Stimulated activated CD4-positive, alpha-beta T cell treated with anti-CD3 and anti-CD28 coated beads, TNF-alpha, amount 100 ng/mL, for 24 hours (primary cell): ENCODE measurements around the gene UQCRQ.

ENCODE experiments used
- DNase-seq, 3 experiments: peaks; one replicate each; pipeline ENCODE4 v3.0.0-alpha.2; 2020; ENCODE audit warnings: low read depth in 3 of 3

Gene UQCRQ

DNA sequence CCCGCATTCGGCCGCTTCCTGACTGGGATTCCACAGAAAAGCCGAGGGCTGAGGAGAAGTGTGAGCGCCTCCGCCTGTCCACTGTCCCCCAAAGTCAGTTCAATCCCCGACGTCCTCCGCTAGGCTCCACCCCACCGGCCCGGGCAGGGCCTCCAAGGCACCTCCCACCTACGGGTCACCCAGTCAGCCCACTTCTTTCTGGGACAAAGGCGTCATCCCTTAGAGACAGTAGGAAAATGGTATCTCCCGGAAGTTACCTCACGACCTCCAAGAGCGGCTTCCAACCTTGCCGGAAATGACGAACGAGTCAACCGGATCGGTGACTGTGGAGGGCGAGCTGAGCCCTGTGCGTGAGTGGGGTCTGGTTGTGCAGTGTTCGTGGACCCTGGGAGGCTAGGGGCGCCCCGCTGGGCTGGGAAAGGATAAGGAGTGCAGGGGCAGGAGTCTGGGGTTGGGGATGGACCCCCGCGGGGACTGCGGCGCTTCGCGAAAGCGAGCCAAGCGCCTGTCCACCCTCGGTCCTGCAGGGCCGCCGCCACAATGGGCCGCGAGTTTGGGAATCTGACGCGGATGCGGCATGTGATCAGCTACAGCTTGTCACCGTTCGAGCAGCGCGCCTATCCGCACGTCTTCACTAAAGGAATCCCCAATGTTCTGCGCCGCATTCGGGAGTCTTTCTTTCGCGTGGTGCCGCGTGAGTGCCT is at the start of gene UQCRQ, which contains the start of gene GDF9:
Gene UQCRQ (plus strand): TSS at position 301 of the 704 bp plus-strand sequence. CDS start 240 bp downstream, at position 541.
Gene GDF9 (minus strand): TSS at position 128 of the 704 bp plus-strand sequence. CDS start 1,936 bp downstream, outside the sequence.
- peak; percentile 82 to 90 (median 89) for DNase-seq

DNA sequence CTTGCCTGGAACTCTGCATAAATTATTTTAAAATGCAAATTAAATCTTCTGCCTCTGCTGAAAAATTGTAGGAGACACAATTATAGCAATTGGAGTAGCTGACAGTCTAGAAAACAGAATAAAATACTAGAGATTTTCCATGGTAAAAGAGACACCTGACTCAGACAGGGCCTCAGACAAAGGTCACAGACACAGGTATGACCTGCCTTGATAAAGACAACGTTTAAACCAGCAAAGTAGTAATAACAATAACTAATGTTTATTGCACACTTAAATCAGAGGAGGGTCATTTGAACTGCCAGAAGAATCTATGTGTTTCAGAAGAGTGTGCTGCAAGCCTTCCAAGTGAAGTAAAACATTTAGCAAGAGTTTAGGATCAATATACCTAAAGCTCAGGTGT is 49.4 kb upstream of the UQCRQ start:
- DNase-seq, result no peak

DNA sequence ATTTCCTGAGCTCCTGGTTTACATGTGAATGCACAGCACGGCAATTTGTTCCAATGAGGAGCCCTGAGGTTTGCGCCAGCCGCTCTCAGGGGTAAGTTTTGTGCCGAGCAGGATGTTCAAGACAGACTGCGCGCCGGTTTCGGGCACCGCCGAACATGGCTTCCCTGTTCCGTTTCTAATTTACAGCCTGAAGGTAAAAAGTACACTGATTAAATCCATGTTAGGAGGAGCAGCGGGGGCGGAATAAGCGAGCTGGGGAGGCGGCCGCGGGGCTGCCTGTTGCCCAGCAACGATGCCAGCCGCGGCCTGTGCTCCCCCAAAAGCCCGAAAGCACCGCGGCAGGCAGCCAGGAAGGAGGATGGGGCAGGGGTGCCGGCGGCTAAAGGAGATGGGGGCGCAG is 47.0 kb upstream of the UQCRQ start:
- no peak for DNase-seq

GRCh38 chr5:132820162-132820754 is 46.2 kb upstream of the UQCRQ start:
- DNase-seq, result peak; percentile 74 to 90 (median 85)

GRCh38 chr5:132821350-132821749 is 45.1 kb upstream of the UQCRQ start:
- no peak for DNase-seq

GRCh38 chr5:132821791-132822190 is 44.7 kb upstream of the UQCRQ start:
- no peak for DNase-seq

- DNase-seq, result peak in 1 of 3 experiments; percentile 33
Measured at GRCh38 chr5:132822650-132823480, 43.6 kb upstream of the UQCRQ start.

DNA sequence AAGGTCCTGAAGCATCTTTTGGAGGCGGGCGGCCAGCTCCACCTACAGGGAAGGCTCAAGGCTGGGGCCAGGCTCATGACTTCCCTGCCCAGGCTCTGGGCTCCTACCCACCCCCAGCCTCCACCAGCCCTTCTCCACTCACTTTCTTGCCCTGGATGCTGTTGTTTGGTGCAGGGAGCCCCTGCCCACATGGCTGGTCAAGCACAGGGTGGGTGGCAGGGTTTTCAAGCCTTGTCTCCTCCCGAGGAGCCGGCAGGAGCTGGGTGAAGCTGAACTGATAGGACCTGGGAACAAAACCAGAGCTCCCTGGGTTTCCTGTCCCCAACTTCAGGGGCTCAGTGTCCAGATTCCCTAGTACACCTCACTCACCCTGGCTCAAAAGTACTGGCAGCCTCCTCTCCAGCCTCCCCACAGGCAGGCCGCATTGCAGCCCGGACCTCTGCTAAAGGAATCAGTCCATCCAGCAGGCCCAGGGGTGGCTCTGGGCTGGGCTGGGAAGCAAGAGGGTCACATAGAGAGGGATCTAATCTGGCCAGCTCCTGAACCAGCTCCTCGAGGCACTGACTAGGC is 42.9 kb upstream of the UQCRQ start:
- no peak for DNase-seq

DNA sequence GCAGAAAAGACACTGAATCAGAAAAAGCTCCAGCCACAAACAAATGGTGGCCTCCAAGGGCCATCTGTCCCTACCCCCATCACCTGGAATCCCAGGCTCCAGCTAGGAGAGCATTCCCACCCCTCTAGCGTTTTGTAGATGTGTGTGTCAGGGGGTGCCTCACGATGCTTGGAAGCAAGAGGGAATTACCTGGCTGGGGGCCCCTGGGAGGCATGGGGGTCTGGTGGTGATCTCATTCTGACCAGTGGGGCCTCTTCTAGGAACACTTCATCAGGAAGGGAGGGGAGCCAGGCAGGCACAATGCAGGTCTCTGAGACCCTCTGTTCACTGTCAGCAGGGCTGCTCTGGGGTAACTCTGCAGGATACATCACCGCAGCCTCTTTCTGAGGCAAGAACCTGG is 42.0 kb upstream of the UQCRQ start:
- DNase-seq, result no peak

DNA sequence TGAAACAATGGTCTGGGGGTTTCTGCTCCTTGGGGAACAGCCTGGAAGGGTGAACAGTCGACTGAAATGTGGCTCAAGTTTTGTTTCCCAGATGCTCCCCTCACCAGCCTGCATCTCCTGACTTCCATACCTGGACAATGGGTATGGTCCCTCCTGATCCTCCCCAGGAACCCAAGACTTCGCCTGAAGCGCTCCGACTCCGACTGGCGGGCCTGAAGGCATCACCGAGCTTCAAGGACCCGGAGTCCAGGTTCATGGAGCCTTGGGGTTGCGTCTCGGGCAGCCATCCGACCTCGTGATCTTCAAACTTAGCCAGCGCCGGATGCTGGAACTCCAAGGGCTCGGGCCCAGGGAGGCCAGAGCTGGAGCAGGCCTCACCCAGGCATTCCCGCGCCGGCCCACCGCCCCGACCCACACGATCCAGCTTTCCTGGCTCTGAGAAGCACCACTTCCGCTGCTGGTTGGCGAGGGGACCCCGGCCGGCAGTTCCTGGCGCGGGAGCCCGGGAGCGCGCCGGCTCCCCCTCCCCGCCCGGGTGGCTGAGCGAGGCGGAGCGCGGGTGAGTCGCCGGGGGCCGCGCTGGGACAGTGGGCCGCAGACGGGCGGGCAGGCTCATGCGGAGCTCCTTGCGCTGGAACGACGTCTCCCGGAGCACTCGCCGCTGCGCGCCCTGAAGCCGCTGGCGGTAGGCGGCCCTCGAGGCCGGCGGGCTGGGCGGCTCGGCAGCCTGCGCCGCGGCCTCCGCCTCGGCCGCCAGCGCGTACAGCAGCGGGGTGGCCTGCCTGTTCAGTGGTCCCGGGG is 41.2 kb upstream of the UQCRQ start:
- peak in 1 of 3 experiments; percentile 16 for DNase-seq

GRCh38 chr5:132825834-132826391 is 40.5 kb upstream of the UQCRQ start:
- peak in 1 of 3 experiments; percentile 22 for DNase-seq

DNA sequence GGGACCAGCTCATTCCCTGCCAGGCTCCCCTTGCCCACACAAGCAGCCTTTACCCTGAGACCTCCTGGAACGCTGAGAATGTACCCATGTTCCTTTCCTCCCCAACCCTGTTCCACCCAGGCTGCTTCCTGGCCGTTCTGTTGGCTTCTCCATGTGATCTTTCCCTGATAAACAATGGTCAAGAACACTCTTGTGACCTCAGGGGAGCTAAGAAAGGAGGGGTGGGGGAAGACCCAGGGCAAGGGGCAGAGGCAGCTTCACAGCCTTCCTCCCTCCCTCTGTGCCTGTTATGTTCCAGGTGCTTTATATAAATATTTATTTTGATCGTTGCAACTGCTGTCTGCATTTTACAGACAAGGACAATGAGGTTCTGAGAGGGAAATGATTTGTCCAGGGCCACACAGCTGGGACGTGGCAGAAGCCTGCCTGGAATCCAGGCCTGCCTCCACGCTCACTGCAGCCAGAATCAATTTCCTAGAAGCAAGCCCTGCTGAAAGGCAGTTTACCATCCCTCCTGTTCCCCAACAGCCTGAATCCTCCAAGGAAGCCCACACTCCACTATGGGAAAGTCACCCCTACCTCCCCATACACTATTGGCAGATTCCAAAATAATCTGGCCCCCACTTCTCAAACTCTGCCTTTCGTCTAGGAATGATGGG is 39.9 kb upstream of the UQCRQ start:
- no peak for DNase-seq

- DNase-seq, result no peak
Measured at GRCh38 chr5:132827943-132828673, 38.3 kb upstream of the UQCRQ start.

GRCh38 chr5:132828846-132829494 is 37.5 kb upstream of the UQCRQ start:
- no peak for DNase-seq

GRCh38 chr5:132829742-132830435 is 36.6 kb upstream of the UQCRQ start:
- peak; percentile 24 to 74 (median 52) for DNase-seq

GRCh38 chr5:132830436-132831094 is 35.9 kb upstream of the UQCRQ start, which contains the start of gene SHROOM1:
TSS of gene SHROOM1 (minus strand) at chr5:132830647. CDS start at chr5:132826140, 4,507 bp downstream.
- peak in 1 of 3 experiments; percentile 27 for DNase-seq

DNA sequence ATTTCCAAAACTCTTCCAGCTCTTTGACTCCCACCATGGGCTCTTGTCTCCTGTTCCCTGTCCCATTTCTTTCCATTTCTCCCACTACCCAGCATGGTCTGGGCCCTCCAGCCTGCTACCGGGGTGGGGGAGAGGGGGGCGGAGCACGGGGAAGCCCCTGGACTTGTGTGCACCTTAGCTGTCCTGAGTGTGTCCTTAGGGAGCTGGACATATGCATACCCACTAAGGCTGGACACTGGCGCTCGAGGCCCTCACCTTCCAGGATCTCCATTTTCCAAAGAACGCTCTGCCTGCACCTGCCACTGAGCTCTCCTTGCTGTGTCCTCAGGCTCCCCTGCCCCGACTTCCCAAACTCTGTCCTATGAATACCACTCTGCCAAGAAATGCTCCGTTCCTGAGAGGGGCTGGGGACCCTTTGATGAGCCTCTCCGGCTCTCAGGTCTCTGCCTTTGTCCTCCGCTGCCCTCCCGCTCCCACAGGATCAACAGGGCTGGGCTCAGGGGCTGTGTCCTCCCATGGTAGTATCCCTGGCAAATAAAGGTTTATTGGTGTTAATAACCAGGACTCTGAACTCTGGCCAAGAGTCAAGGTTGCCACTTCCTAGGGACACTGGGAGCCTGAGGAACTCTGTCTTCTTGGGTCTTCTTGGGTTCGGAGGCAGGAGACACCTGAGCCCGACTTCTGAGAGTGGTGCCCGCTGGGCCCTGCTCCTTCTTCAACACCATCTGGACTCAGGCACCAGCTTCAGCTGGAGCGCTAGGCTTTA is 35.2 kb upstream of the UQCRQ start:
- DNase-seq, result no peak
